NK-92 (cell line): Measurements from ENCODE around the gene RNU2-63P.
"Not testable (repeated sequence)": the region's sequence is repeated elsewhere in the genome, so short reads cannot be mapped to it uniquely, and the experiment has no call there.

ENCODE experiments used
- DNase-seq: peaks from one replicate; lab custom pipeline; 2025; ENCODE audit not compliant: unreplicated experiment; lab: John Stamatoyannopoulos, UW

The RNU2-63P gene

DNA sequence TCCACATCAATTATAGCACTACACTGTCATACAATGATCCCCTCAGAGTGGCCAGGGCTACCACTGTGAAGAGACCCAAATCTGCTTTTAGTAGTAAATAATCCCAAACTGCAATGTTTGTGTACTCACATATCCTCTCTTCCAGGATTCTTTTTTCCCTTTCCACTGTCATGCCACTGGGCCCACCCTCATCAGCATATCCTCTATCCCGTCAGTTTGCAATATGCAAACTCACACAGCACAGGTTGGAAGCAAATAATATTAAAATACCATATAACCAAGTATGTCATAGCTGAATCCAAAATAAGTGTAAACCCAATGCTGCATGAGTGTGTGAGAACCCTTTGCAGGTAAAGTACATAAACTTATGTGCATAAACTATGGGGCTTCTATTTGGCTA is 28.9 kb downstream of the RNU2-63P start:
- DNase-seq, result not testable (repeated sequence)

DNA sequence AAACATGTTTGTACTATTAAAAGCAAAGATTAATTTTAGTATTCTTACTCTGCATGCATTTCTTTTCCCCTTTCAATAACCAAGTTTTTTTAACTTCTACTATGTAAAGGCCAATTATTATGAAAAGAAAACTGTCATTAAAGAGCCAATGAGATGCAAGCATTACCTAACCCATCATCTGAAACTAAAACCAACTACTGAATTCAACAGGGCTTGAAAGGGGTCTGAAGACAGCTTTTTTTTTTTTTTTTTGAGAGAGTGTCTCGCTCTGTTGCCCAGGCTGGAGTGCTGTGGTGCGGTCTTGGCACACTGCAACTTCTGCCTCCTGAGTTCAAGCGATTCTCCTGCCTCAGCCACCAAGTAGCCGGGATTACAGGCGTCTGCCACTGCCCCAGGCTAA is 30.4 kb downstream of the RNU2-63P start:
- DNase-seq, result not testable (repeated sequence)

DNA sequence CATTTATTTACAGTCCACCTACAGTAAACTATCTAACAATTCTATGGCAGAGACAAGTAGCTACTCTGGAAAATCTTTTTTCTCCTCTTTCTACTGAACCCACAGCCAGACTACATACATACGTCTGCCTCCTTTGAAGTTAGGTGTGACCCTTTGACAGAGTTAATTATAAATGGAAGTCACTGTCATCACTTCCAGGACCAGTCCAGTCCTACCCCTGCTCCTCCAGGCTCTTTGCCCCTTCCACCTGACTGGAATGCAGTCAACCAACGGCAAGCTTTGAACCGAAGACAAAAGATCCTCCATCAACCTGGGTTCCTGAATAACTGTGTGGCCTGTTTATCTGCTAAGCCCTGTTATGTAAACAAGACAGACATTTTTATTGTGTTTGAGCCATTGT is 35.2 kb downstream of the RNU2-63P start:
- DNase-seq, result not testable (repeated sequence)

DNA sequence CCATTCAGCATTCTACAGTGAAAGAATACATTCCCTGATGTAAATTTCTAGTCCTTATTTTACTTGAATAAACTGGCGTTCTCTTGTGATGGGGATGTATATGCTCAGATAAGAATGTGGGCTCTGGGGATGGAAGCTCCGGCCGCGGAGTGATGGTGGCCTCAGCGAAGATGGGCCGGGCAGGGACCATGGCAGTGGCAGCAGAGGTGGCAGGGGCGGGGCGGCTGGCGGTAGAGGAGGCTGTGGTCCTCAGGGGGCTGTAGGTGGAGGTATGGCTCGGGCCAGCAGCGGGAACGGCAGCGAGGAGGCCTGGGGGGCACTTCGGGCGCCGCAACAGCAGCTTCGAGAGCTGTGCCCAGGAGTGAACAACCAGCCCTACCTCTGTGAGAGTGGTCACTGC is 44.0 kb downstream of the RNU2-63P start:
- DNase-seq, result not testable (repeated sequence)
